ENCODE data around the gene ADAMTS4.

The ADAMTS4 gene

DNA sequence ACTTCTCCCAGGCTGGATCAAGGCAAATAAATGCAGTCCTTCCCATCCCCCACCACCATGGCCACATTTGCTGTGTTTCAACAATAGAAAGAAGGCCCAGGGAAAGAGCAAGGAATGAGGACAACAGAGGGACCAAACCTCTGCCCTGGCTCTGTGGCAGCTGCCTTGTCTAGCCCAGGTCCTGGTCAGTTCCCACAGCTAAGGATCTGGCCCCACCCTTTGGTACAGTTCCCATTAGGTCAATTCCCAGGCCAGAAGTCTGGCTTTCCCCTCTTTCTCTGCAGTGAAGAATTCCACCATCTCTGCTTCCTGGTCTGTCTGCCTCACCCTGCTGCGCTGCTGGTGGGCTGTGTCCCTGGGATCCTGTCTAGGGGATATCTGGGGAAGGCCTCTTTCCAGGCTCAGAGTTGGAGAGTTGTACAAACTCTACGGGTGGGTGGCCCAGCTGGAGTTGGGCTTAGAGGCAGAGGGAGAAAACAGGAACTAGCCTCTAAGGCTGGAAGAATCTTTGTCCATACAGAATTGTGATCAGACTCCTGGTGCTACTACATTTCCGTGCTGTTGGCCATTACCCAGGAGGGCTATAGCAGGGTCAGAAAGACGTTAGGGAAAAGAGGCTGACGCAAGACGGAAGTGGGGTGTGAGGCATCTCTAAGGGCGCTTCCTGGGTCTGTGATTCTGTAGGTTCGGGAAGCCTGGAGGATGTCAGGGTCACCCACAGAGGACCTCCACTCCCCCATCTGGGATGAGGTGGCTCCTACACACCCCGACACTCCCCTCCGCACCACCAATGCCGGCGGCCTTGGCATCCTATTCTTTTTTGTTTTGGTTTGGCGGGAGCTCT lies 2.4 kb upstream of the ADAMTS4 start:
- H3K18ac ChIP-seq (ENCODE audit: low read depth in 1 of 2, low read length in 2 of 2): peak overlapping the region; percentile 64 to 99
- peak overlapping the region; percentile 97 for H2AFZ ChIP-seq (ENCODE audit: low read depth, low read length)
- H3K27me3 ChIP-seq (ENCODE audit: control insufficient read depth in 1 of 2, insufficient read depth in 1 of 2, low read length in 2 of 2): no peaks in the 10 kb centered on the region
- H3K23ac ChIP-seq (ENCODE audit: low read length in 2 of 2): peak overlapping the region in 1 of 2 experiments; percentile 43
- H2BK12ac ChIP-seq (ENCODE audit: low read length in 2 of 2): peak overlapping the region; percentile 57 to 85
- peak overlapping the region; percentile 99 for H4K8ac ChIP-seq (ENCODE audit: low read length)
- peaks cover 7% of the 10 kb centered on the region for H3K79me1 ChIP-seq (replicated peaks; ENCODE audit: low read length, poor library complexity, severe bottlenecking)
- peak overlapping the region in 1 of 2 experiments; percentile 91 for H3K4me3 ChIP-seq (ENCODE audit: insufficient read depth in 1 of 2, low read depth in 1 of 2, low read length in 2 of 2)
- H2BK120ac ChIP-seq (ENCODE audit: low read depth, low read length): peak overlapping the region; percentile 68
- no peak overlapping the region for H3K14ac ChIP-seq (ENCODE audit: low read length in 2 of 2)
- peak overlapping the region; percentile 57 for H3K4me2 ChIP-seq (ENCODE audit: low read length, poor library complexity, severe bottlenecking)
- peak overlapping the region; percentile 94 to 99 for H3K4ac ChIP-seq (ENCODE audit: low read depth in 1 of 2, low read length in 2 of 2)
- 93% methylated on average over 12 of the region's 13 CpGs for WGBS
- no peaks in the 10 kb centered on the region for H3K9me3 ChIP-seq (ENCODE audit: control insufficient read depth, low read length)
- DNase-seq: no peak
- H3K9ac ChIP-seq (ENCODE audit: low read length): peak overlapping the region; percentile 95
- peaks cover 4 to 19% of the 10 kb centered on the region in 2 experiments for H3K36me3 ChIP-seq (ENCODE audit: control insufficient read depth in 1 of 2, insufficient read depth in 2 of 2, low read depth in 1 of 2, low read length in 2 of 2)
- no peak overlapping the region for H2BK5ac ChIP-seq (ENCODE audit: low read depth, low read length, poor library complexity, severe bottlenecking)
- no peak overlapping the region for H3K27ac ChIP-seq (ENCODE audit: low read length, poor library complexity, severe bottlenecking)
- peaks cover 14% of the 10 kb centered on the region for H3K4me1 ChIP-seq (ENCODE audit: control insufficient read depth, insufficient read depth, low read depth, low read length)
- H2BK15ac ChIP-seq (ENCODE audit: low read depth, poor library complexity, severe bottlenecking): peak overlapping the region; percentile 56
- H2AK5ac ChIP-seq (ENCODE audit: low read length, severe bottlenecking): peak overlapping the region; percentile 66
- H4K91ac ChIP-seq (ENCODE audit: low read length): peak overlapping the region; percentile 73

- Histone ChIP-seq H3K14ac (ENCODE audit: low read length in 2 of 2) (no peak overlapping the region), H3K9me3 (ENCODE audit: control insufficient read depth, low read length) (no peaks in the 10 kb centered on the region), H3K23ac (ENCODE audit: low read length in 2 of 2) (no peak overlapping the region), H3K4me2 (ENCODE audit: low read length, poor library complexity, severe bottlenecking) (no peak overlapping the region), H3K4ac (ENCODE audit: low read depth in 1 of 2, low read length in 2 of 2) (peak overlapping the region; percentile 47 to 56), H2AK5ac (ENCODE audit: low read length, severe bottlenecking) (no peak overlapping the region), H3K27ac (ENCODE audit: low read length, poor library complexity, severe bottlenecking) (no peak overlapping the region), H2AFZ (ENCODE audit: low read depth, low read length) (no peak overlapping the region), H3K36me3 (ENCODE audit: control insufficient read depth in 1 of 2, insufficient read depth in 2 of 2, low read depth in 1 of 2, low read length in 2 of 2) (peaks cover 4 to 19% of the 10 kb centered on the region in 2 experiments), H4K91ac (ENCODE audit: low read length) (peak overlapping the region; percentile 0), H3K4me3 (ENCODE audit: insufficient read depth in 1 of 2, low read depth in 1 of 2, low read length in 2 of 2) (peak overlapping the region in 1 of 2 experiments; percentile 91), H2BK5ac (ENCODE audit: low read depth, low read length, poor library complexity, severe bottlenecking) (no peak overlapping the region), H4K8ac (ENCODE audit: low read length) (peak overlapping the region; percentile 99), H2BK15ac (ENCODE audit: low read depth, poor library complexity, severe bottlenecking) (peak overlapping the region; percentile 80), H3K4me1 (ENCODE audit: control insufficient read depth, insufficient read depth, low read depth, low read length) (peaks cover 14% of the 10 kb centered on the region), H3K9ac (ENCODE audit: low read length) (peak overlapping the region; percentile 95), H2BK120ac (ENCODE audit: low read depth, low read length) (peak overlapping the region; percentile 68), H2BK12ac (ENCODE audit: low read length in 2 of 2) (peak overlapping the region in 1 of 2 experiments; percentile 57), H3K79me1 (replicated peaks; ENCODE audit: low read length, poor library complexity, severe bottlenecking) (peaks cover 7% of the 10 kb centered on the region), H3K18ac (ENCODE audit: low read depth in 1 of 2, low read length in 2 of 2) (no peak overlapping the region), H3K27me3 (ENCODE audit: control insufficient read depth in 1 of 2, insufficient read depth in 1 of 2, low read length in 2 of 2) (no peaks in the 10 kb centered on the region)
- DNase-seq: no peak
- WGBS: 74% methylated on average over 3 of the region's 5 CpGs
These were observed 1.7 kb upstream of the ADAMTS4 start for GRCh38 chr1:161200421-161200991.

DNA sequence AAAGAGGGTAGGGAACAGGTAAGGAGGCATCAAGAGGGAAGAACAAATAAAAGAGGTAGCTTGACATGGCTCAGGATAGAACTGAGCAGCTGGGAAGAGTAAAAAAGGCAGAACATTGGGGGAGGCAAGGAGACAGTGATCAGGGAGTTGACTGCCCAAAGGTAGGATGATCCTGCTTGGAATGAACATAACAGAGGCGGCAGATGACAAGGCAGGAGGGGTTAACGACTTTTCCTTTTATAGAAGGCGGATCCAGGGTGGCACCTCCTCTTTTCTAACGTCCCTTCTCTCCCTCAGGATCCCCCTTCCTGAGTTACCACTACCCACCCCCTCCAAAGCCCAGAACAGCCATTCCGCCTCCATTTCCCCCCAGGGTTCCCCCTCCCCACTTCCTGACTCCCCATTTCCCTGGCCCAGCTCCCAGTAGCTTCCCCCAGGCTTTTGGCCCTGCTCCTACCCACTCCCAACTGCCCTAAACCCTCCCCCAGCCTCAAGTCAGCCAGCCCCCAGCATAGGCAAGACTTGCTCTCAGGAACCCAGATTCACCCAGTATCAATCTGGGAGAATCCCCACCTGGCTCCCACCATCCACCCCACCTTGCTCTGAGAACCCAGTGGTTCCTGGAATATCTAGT lies 769 bp upstream of the ADAMTS4 start:
- Histone ChIP-seq H2BK120ac (ENCODE audit: low read depth, low read length) (no peak overlapping the region), H2BK12ac (ENCODE audit: low read length in 2 of 2) (no peak overlapping the region), H3K4me3 (ENCODE audit: insufficient read depth in 1 of 2, low read depth in 1 of 2, low read length in 2 of 2) (peak overlapping the region in 1 of 2 experiments; percentile 84), H2AFZ (ENCODE audit: low read depth, low read length) (no peak overlapping the region), H3K27me3 (ENCODE audit: control insufficient read depth in 1 of 2, insufficient read depth in 1 of 2, low read length in 2 of 2) (no peaks in the 10 kb centered on the region), H2BK5ac (ENCODE audit: low read depth, low read length, poor library complexity, severe bottlenecking) (no peak overlapping the region), H3K23ac (ENCODE audit: low read length in 2 of 2) (no peak overlapping the region), H2AK5ac (ENCODE audit: low read length, severe bottlenecking) (no peak overlapping the region), H4K8ac (ENCODE audit: low read length) (no peak overlapping the region), H3K18ac (ENCODE audit: low read depth in 1 of 2, low read length in 2 of 2) (no peak overlapping the region), H3K9ac (ENCODE audit: low read length) (peak overlapping the region; percentile 95), H3K4ac (ENCODE audit: low read depth in 1 of 2, low read length in 2 of 2) (no peak overlapping the region), H3K14ac (ENCODE audit: low read length in 2 of 2) (no peak overlapping the region), H2BK15ac (ENCODE audit: low read depth, poor library complexity, severe bottlenecking) (no peak overlapping the region), H3K9me3 (ENCODE audit: control insufficient read depth, low read length) (no peaks in the 10 kb centered on the region), H3K27ac (ENCODE audit: low read length, poor library complexity, severe bottlenecking) (no peak overlapping the region), H3K4me1 (ENCODE audit: control insufficient read depth, insufficient read depth, low read depth, low read length) (peaks cover 14% of the 10 kb centered on the region), H3K36me3 (ENCODE audit: control insufficient read depth in 1 of 2, insufficient read depth in 2 of 2, low read depth in 1 of 2, low read length in 2 of 2) (peaks cover 4 to 28% of the 10 kb centered on the region in 2 experiments), H3K4me2 (ENCODE audit: low read length, poor library complexity, severe bottlenecking) (no peak overlapping the region), H4K91ac (ENCODE audit: low read length) (no peak overlapping the region), H3K79me1 (replicated peaks; ENCODE audit: low read length, poor library complexity, severe bottlenecking) (peaks cover 7% of the 10 kb centered on the region)
- WGBS: 74% methylated on average over 5 of the region's 5 CpGs
- no peak for DNase-seq
